Activated CD8-positive, alpha-beta T cell treated with anti-CD3 and anti-CD28 coated beads for 36 hours (primary cell): ENCODE results near the gene ANKRD13B. TPM values are rescaled to one million over a fixed set of nuclear protein-coding genes. Genes with fewer than 3 reads are reported as not detected.

Experiments
- ATAC-seq: fragments of 200-7000 bp; cut with Tn5 transposase; one replicate; pipeline ENCODE4 v1.10.0; 2021; ENCODE audit warnings: mild to moderate bottlenecking, moderate library complexity
- CTCF ChIA-PET: fragments of 350-600 bp; sonication (Branson Sonifier 250); formaldehyde crosslinking; loops from one replicate; lab custom pipeline; 2021; ENCODE audit warnings: antibody characterized with exemption; lab: Charles Lee
- POLR2A ChIA-PET: fragments of 350-600 bp; sonication (Branson Sonifier 250); formaldehyde crosslinking; loops from one replicate; lab custom pipeline; 2021; ENCODE audit warnings: antibody characterized with exemption; lab: Charles Lee
- DNase-seq: peaks from one replicate; pipeline ENCODE4 v3.0.0-alpha.2; 2020
- H3K27ac Mint-ChIP-seq: one replicate; pipeline ENCODE4 v1.8.0; 2021; ENCODE audit warnings: mild to moderate bottlenecking, mixed read lengths
- H3K27me3 Mint-ChIP-seq: one replicate; pipeline ENCODE4 v1.8.0; 2021; ENCODE audit warnings: mixed read lengths
- H3K36me3 Mint-ChIP-seq: one replicate; pipeline ENCODE4 v1.8.0; 2021; ENCODE audit warnings: low read depth, mixed read lengths
- H3K4me1 Mint-ChIP-seq: one replicate; pipeline ENCODE4 v1.8.0; 2021; ENCODE audit warnings: low read depth, mixed read lengths
- H3K4me3 Mint-ChIP-seq: one replicate; pipeline ENCODE4 v1.8.0; 2021; ENCODE audit warnings: mild to moderate bottlenecking, moderate library complexity, mixed read lengths
- H3K9me3 Mint-ChIP-seq: one replicate; pipeline ENCODE4 v1.8.0; 2021; ENCODE audit warnings: mixed read lengths
- intact Hi-C: fragments of 100-400 bp; cut with micrococcal nuclease; formaldehyde crosslinking; loops from one replicate; pipeline ENCODE4 v1.10.0; 2022
- total RNA-seq, 2 experiments: library from RNA; stranded (reverse); gene quantifications; one replicate each; pipeline ENCODE4 v1.2.3, GENCODE V29; 2021
- TF ChIP-seq, protein P1 (sequence below): fragments of 200-600 bp; IDR thresholded peaks from one replicate; pipeline ENCODE4 v1.8.0; 2022; ENCODE audit warnings: antibody characterized with exemption, mild to moderate bottlenecking

ANKRD13B gene
- total RNA-seq, 2 experiments from 2014 or later: 22.8 to 22.9 TPM

DNA sequence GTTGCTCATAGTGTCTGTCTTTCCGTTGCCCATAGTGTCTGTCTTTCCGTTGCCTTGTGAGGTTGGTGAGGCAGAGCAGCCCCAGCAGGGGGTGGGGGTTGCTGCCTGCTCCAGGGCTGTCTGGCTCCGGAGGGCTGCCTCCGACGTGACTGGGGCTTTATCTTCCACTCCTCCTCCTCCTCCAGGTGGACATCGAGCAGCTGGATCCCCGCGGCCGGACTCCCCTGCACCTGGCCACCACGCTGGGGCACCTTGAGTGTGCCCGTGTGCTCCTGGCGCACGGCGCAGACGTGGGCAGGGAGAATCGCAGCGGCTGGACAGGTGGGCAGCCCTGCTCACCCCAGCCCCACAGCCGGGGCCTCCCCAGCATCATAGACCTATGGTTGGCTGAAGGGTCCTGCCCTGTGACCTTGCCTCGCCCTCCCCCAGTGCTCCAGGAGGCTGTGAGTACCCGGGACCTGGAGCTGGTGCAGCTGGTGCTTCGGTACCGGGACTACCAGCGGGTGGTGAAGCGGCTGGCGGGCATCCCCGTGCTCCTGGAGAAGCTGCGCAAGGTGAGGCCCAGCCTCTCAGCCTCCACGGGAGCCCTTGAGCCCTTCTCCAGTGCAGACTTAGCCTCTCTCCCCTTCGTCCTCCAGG, 14.7 kb downstream of the ANKRD13B start:
- Mint-ChIP-seq H3K9me3 (no peaks in the 10 kb centered on the region), H3K27me3 (no peaks in the 10 kb centered on the region)

DNA sequence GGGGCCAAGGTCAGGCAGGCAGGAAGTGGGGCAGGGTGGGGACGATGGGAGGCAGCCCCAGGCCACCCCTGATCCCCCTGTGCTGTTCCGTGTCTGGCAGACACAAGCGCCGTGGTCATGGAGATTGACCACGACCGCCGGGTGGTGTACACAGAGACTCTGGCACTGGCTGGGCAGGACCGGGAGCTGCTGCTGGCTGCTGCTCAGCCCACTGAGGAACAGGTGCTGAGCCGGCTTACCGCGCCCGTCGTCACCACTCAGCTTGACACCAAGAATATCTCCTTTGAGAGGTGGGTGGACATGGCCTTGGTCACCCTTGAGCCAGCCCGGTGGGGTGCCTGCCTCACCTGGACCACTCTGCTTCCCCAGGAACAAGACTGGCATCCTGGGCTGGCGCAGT, 16.1 kb downstream of the ANKRD13B start:
- Mint-ChIP-seq H3K27ac (no peak overlapping the region), H3K4me3 (no peak overlapping the region), H3K4me1 (peaks cover 6% of the 10 kb centered on the region), H3K27me3 (no peaks in the 10 kb centered on the region), H3K36me3 (no peaks in the 10 kb centered on the region), H3K9me3 (no peaks in the 10 kb centered on the region)
- intact Hi-C loops: no loop called here
- no peak for ATAC-seq
- TF ChIP-seq, protein P1, sequence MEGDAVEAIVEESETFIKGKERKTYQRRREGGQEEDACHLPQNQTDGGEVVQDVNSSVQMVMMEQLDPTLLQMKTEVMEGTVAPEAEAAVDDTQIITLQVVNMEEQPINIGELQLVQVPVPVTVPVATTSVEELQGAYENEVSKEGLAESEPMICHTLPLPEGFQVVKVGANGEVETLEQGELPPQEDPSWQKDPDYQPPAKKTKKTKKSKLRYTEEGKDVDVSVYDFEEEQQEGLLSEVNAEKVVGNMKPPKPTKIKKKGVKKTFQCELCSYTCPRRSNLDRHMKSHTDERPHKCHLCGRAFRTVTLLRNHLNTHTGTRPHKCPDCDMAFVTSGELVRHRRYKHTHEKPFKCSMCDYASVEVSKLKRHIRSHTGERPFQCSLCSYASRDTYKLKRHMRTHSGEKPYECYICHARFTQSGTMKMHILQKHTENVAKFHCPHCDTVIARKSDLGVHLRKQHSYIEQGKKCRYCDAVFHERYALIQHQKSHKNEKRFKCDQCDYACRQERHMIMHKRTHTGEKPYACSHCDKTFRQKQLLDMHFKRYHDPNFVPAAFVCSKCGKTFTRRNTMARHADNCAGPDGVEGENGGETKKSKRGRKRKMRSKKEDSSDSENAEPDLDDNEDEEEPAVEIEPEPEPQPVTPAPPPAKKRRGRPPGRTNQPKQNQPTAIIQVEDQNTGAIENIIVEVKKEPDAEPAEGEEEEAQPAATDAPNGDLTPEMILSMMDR: no peak
- no peak for DNase-seq
- POLR2A ChIA-PET: interaction anchor here (1.4 kb wide), 1 partner anchor 15 kb away, joined by 5 read pairs; no protein-coding TSS in a partner anchor
- CTCF ChIA-PET: interaction anchor here (1.0 to 1.6 kb wide), 3 partner anchors 9 to 170 kb away, joined by 3 to 15 read pairs (median 4); no protein-coding TSS in a partner anchor

More for the DNA sequence above, 14.7 kb downstream of the ANKRD13B start:
- Mint-ChIP-seq H3K4me3 (no peak overlapping the region), H3K36me3 (no peaks in the 10 kb centered on the region), H3K4me1 (peaks cover 3% of the 10 kb centered on the region), H3K27ac (no peak overlapping the region)
- no peak for DNase-seq
- TF ChIP-seq, protein P1: no peak
- ATAC-seq: no peak
- CTCF ChIA-PET: interaction anchor here (1.0 to 2.0 kb wide), 5 partner anchors 10 to 238 kb away, joined by 3 to 6 read pairs (median 4); no protein-coding TSS in a partner anchor
- intact Hi-C loops: no loop called here
- POLR2A ChIA-PET: interaction anchor here (0.8 to 1.4 kb wide), 2 partner anchors 14 to 314 kb away, joined by 3 to 5 read pairs; partner anchors contain the start of gene NUFIP2

DNA sequence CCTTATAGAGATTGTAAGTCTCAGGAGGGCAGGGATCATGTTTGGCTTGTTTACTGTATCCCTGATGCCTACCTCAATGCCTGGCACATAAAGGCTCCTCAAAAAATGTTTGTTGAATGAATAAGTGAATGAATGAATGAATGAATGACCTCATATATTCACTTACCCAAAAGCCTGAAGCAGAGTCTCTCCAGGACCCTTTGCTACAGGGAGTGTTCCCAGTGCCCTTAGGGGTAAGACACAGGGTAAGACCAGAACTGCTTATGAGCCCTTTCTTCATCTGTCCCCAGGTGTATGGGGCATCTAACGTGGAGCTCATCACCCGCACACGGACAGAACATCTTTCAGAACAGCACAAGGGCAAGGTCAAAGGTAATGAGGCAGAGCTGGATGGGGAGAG, 17.5 kb downstream of the ANKRD13B start:
- ATAC-seq (no peak), DNase-seq (no peak)
- no peaks in the 10 kb centered on the region for H3K27me3 Mint-ChIP-seq
- H3K4me3 Mint-ChIP-seq: no peak overlapping the region
- intact Hi-C loops: no loop called here
- no peaks in the 10 kb centered on the region for H3K9me3 Mint-ChIP-seq
- H3K4me1 Mint-ChIP-seq: peaks cover 18% of the 10 kb centered on the region
- ChIA-PET POLR2A (interaction anchor here (1.2 kb wide), 1 partner anchor 16 kb away, joined by 3 read pairs; no protein-coding TSS in a partner anchor), CTCF (interaction anchor here (1.3 kb wide), 1 partner anchor 19 kb away, joined by 3 read pairs; no protein-coding TSS in a partner anchor)
- H3K27ac Mint-ChIP-seq: no peak overlapping the region
- TF ChIP-seq, protein P1: no peak
- no peaks in the 10 kb centered on the region for H3K36me3 Mint-ChIP-seq

DNA sequence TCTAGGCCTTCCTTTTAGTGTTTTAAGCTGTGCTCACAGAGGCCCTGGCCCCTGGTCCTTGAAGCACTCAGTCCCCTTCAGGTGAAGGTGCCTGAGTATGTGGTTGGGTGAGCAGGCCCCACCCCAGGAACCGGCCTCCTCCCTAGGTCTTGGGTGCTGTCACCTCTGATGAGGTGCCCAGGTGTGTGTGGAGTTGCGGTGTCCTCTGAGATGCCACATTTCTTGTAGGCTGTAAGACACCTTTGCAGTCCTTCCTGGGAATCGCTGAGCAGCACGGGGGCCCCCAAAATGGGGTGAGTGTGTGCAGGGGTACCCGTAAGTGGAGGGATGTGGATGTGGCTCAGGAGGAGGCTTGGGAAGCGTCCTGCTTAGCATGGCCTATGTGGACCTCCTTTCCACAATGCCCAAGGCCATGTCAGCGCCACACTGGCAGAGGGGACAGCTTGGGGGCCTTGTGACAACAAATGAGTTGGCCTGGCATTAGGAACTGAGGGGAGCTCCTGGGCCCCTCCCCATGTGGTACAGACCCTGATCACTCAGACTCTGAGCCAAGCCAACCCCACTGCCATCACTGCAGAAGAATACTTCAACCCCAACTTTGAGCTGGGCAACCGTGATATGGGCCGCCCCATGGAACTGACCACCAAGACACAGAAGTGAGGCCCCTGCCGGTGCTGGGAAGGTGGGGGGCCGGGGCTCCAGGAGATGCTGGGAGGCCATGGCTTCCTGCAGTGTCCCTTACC, 18.6 kb downstream of the ANKRD13B start:
- no peaks in the 10 kb centered on the region for H3K36me3 Mint-ChIP-seq
- TF ChIP-seq, protein P1: no peak
- H3K4me3 Mint-ChIP-seq: no peak overlapping the region
- peaks cover 28% of the 10 kb centered on the region for H3K4me1 Mint-ChIP-seq
- DNase-seq (no peak), ATAC-seq (no peak)
- intact Hi-C loops: no loop called here
- peaks cover 2% of the 10 kb centered on the region for H3K27me3 Mint-ChIP-seq
- POLR2A ChIA-PET: interaction anchor here (0.6 to 1.2 kb wide), 6 partner anchors 17 to 37 kb away, joined by 3 read pairs; no protein-coding TSS in a partner anchor
- no peak overlapping the region for H3K27ac Mint-ChIP-seq
- CTCF ChIA-PET: interaction anchor here (1.3 to 1.6 kb wide), 2 partner anchors 20 to 168 kb away, joined by 3 read pairs; no protein-coding TSS in a partner anchor
- H3K9me3 Mint-ChIP-seq: no peaks in the 10 kb centered on the region
